ENCODE data around the gene DCPS.
"Not testable (repeated sequence)": the region's sequence is repeated elsewhere in the genome, so short reads cannot be mapped to it uniquely, and the experiment has no call there.

The DCPS gene

DNA sequence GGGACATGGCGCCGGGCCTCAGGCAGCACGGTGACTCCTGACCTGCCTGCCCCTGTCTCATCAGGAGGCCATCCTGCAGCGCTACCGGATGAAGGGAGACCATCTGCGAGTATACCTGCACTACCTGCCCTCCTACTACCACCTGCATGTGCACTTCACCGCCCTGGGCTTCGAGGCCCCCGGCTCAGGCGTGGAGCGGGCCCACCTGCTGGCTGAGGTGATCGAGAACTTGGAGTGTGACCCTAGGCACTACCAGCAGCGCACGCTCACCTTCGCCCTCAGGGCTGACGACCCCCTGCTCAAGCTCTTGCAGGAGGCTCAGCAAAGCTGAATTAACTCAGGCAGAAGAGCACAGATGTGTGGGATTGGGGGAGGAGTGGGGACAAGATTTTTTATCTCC, 41.4 kb downstream of the DCPS start:
- H3K4me1 ChIP-seq (ENCODE audit: insufficient read depth, low read length): no peaks in the 10 kb centered on the region

DNA sequence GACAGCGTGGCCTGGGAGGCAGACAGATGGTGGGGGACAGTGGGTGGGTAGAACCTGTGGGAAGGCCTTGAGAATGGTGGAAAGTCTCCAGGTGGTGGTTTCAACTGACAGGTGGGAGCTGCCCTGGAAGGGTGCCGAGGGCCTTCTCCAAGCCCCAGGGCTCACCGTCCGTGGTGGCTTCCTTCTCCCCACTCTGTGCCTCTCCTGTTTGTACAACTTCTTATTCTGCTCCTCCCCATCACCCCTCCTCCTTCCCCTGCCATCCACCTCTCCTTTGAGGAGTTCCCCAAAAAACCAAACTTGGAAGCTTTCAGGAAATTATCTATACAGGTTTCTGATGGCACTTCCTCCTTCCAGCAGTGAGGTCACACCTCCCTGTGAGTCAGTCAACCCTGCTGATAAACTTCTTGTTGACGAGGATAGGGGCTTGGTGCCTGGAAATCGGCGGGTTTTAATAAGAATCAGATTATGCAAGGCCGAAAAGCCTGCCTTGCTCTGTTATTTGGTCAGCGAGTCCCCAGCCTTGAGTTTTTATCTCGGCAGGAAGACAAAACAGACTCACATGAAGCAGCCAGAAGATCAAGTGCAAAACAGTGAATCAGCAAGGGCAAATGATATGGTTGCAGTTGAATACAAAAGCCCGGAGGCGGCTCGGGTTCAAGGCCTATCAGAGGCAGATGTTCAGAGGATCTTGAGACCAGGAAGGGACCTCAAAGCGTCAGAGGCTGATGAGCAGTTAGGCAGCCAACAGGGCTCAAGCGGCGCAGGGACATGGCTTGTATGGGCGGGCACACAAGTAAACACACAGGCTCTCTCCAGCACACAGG, 42.1 kb downstream of the DCPS start:
- Histone ChIP-seq H3K9me3 (ENCODE audit: low read length) (no peaks in the 10 kb centered on the region), H3K4me1 (ENCODE audit: insufficient read depth, low read length) (no peaks in the 10 kb centered on the region), H3K4me3 (ENCODE audit: low read length) (no peak overlapping the region), H3K36me3 (ENCODE audit: insufficient read depth, low read length) (peaks cover 20% of the 10 kb centered on the region), H2AFZ (ENCODE audit: low read depth, low read length) (no peak overlapping the region), H3K27me3 (ENCODE audit: insufficient read depth, low read length) (no peaks in the 10 kb centered on the region)

More for the DNA sequence above, 41.4 kb downstream of the DCPS start:
- no peak overlapping the region for H2AFZ ChIP-seq (ENCODE audit: low read depth, low read length)
- no peaks in the 10 kb centered on the region for H3K9me3 ChIP-seq (ENCODE audit: low read length)
- H3K27me3 ChIP-seq (ENCODE audit: insufficient read depth, low read length): no peaks in the 10 kb centered on the region
- H3K36me3 ChIP-seq (ENCODE audit: insufficient read depth, low read length): peaks cover 20% of the 10 kb centered on the region
- no peak overlapping the region for H3K4me3 ChIP-seq (ENCODE audit: low read length)

DNA sequence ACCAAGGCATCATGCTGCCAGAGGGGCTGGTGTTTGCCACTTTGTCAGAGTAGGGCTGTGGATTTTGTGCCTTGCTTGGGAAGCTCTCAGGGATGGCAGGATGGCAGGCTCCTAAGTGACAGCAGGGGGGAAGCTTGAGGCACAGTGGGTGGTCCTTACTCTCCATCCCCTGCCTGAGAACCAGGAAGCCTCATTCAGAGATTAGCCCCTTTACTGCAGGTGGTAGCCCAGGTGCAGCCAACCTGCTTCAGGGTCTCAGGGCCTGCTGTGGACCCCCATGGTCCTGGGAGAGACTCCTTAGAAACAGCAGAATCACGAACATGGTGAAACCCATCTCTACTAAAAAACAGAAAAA, 42.7 kb downstream of the DCPS start:
- Histone ChIP-seq H3K27me3 (ENCODE audit: insufficient read depth, low read length) (no peaks in the 10 kb centered on the region), H3K36me3 (ENCODE audit: insufficient read depth, low read length) (peaks cover 20% of the 10 kb centered on the region), H2AFZ (ENCODE audit: low read depth, low read length) (no peak overlapping the region), H3K4me1 (ENCODE audit: insufficient read depth, low read length) (no peaks in the 10 kb centered on the region), H3K9me3 (ENCODE audit: low read length) (no peaks in the 10 kb centered on the region), H3K4me3 (ENCODE audit: low read length) (no peak overlapping the region)

DNA sequence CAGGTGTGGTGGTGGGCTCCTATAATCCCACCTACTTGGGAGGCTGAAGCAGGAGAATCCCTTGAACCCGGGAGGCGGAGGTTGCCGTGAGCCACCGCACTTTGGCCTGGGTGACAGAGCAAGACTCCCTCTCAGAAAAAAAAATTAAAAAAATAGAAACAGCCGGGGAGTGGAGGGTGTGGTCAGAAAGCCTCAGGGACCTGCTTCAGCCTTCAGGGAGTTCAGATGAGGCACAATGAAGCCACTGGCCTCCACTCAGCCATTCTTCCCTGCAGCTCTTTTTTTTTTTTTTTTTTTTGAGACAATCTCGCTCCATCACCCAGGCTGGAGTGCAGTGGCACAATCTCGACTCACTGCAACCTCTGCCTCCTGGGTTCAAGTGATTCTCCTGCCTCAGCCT, 43.1 kb downstream of the DCPS start:
- H3K9me3 ChIP-seq (ENCODE audit: low read length); H3K4me1 ChIP-seq (ENCODE audit: insufficient read depth, low read length); H2AFZ ChIP-seq (ENCODE audit: low read depth, low read length); H3K27me3 ChIP-seq (ENCODE audit: insufficient read depth, low read length); H3K4me3 ChIP-seq (ENCODE audit: low read length): not testable (repeated sequence)
- peaks cover 20% of the 10 kb centered on the region for H3K36me3 ChIP-seq (ENCODE audit: insufficient read depth, low read length)

DNA sequence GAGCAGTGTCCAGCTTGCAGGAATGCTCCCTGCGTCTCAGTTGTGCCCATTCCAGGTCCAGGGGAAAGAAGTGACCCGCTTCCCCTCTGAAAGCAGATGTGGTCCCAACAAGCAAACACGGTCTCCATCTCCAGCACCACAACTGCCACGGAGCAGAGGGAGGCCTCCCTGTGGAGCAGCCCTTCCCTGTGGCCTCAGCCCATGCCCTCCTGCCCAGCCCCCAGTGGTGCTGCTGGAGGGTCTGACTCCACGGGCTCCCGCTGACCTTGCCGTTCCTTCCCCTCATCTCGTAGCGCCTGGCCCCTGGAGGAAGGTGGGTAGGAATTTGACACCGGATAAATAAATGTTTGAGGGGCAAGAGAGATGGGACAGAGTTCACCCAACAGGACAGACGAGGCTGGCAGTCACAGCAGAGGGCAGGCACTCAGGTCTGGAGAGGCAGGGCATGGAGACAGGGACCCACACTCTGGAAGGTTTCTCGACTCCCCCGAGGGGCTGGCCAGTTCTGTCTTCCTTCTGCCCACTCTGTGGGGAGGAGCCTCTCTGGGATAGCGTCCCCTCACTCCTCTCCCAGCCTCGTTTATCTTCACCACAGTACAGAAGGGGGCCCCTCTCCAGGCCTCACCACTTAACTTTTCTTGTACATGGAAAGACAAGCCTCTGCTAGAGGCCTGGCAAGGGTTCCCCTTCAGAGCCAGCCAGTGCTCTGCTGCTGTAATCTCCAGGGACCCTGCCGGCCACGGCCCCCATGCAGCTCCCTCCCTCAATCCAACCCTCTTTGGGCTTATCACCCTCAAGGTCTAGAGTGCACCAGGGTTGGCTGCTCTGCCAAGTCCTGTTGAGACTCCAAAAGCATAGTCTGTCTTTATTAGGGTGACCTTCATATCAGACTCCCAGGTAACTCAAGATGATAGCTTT, 44.1 kb downstream of the DCPS start:
- H3K9me3 ChIP-seq (ENCODE audit: low read length): no peaks in the 10 kb centered on the region
- H3K36me3 ChIP-seq (ENCODE audit: insufficient read depth, low read length): peaks cover 20% of the 10 kb centered on the region
- H3K27me3 ChIP-seq (ENCODE audit: insufficient read depth, low read length): no peaks in the 10 kb centered on the region
- H3K4me3 ChIP-seq (ENCODE audit: low read length): no peak overlapping the region
- H3K4me1 ChIP-seq (ENCODE audit: insufficient read depth, low read length): no peaks in the 10 kb centered on the region
- H2AFZ ChIP-seq (ENCODE audit: low read depth, low read length): no peak overlapping the region

DNA sequence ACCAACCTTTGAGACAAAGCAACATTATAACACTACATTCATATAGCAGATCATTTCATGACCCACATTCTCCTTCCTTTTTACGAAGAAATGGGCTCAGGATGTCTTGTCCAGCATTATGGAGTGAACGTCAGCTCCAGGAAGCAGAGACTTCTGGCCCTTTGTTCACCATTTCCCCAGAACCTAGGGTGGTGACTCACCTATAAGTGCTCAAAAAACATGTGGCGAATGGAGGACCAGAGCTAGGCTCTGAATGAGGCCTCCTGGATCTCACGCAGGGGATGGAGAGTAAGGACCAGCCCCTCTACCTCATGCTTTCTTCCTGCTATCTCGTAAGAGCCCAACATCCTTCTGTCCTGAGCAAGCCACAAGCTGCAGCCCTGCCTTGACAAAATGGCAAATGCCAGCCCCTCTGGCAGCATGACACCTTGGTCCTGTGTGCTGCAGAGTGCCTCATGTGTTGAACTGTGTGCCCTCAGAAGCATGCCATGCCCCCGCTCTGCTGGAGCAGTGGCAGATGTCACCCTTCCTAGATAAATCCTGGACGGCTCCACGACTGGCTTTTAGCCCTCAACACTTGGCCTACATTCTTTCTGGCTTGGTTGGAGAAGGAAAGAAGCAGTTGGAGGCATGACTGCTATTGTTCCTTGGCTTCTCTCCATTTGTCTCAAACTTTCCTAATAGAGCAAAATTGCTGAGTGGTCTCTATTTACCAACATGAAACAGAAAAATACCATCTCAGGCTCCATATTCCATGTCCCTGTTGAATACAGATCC, 45.1 kb downstream of the DCPS start:
- Histone ChIP-seq H3K9me3 (ENCODE audit: low read length) (no peaks in the 10 kb centered on the region), H2AFZ (ENCODE audit: low read depth, low read length) (no peak overlapping the region), H3K27me3 (ENCODE audit: insufficient read depth, low read length) (no peaks in the 10 kb centered on the region), H3K4me3 (ENCODE audit: low read length) (no peak overlapping the region), H3K4me1 (ENCODE audit: insufficient read depth, low read length) (no peaks in the 10 kb centered on the region), H3K36me3 (ENCODE audit: insufficient read depth, low read length) (peaks cover 17% of the 10 kb centered on the region)

DNA sequence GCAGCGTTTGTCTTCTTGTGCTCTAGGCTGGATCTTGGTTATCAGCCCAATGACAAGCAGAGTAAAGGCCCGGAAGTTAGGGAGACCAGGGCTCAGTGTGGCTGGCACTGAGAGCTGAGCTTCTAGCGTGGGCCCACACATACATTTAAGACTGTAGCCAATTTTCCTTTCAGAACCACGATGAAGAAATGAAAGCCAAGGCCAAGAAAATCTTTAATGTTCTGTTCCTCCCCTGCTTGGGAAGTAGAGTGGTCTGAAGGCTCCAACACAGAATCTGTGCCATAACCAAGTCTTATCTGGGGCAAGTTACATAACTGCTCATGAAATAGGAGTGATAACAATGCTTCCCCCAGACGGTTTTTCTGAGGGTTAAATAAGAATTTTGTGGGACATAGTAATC, 47.0 kb downstream of the DCPS start:
- peaks cover 12% of the 10 kb centered on the region for H3K36me3 ChIP-seq (ENCODE audit: insufficient read depth, low read length)

DNA sequence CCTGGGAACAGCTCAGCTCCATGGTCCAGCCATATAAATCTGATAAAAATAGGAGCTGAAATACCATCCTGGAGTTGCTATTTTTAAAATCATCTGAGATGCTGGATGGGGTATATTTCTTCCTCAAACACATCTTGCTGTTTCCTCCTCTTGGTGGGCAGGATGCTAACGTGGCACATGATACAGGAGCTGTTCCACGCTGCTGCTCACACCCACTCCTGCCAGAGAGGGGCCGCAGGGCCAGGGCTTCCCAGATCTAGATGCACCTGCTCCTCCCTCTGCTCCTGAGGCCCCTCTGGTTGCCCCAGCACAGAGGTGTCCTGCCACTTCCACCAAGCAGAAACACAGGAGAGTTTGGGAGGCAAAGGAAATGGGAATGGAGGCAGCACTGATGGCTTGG, 48.3 kb downstream of the DCPS start:
- H3K9me3 ChIP-seq (ENCODE audit: low read length): no peaks in the 10 kb centered on the region
- H2AFZ ChIP-seq (ENCODE audit: low read depth, low read length): no peak overlapping the region
- H3K4me1 ChIP-seq (ENCODE audit: insufficient read depth, low read length): peaks cover 18% of the 10 kb centered on the region
- H3K4me3 ChIP-seq (ENCODE audit: low read length): no peak overlapping the region
- H3K36me3 ChIP-seq (ENCODE audit: insufficient read depth, low read length): peaks cover 4% of the 10 kb centered on the region
- H3K27me3 ChIP-seq (ENCODE audit: insufficient read depth, low read length): no peaks in the 10 kb centered on the region

More for the DNA sequence above, 47.0 kb downstream of the DCPS start:
- Histone ChIP-seq H3K9me3 (ENCODE audit: low read length) (no peaks in the 10 kb centered on the region), H3K4me1 (ENCODE audit: insufficient read depth, low read length) (peaks cover 5% of the 10 kb centered on the region), H2AFZ (ENCODE audit: low read depth, low read length) (no peak overlapping the region), H3K27me3 (ENCODE audit: insufficient read depth, low read length) (no peaks in the 10 kb centered on the region), H3K4me3 (ENCODE audit: low read length) (no peak overlapping the region)

DNA sequence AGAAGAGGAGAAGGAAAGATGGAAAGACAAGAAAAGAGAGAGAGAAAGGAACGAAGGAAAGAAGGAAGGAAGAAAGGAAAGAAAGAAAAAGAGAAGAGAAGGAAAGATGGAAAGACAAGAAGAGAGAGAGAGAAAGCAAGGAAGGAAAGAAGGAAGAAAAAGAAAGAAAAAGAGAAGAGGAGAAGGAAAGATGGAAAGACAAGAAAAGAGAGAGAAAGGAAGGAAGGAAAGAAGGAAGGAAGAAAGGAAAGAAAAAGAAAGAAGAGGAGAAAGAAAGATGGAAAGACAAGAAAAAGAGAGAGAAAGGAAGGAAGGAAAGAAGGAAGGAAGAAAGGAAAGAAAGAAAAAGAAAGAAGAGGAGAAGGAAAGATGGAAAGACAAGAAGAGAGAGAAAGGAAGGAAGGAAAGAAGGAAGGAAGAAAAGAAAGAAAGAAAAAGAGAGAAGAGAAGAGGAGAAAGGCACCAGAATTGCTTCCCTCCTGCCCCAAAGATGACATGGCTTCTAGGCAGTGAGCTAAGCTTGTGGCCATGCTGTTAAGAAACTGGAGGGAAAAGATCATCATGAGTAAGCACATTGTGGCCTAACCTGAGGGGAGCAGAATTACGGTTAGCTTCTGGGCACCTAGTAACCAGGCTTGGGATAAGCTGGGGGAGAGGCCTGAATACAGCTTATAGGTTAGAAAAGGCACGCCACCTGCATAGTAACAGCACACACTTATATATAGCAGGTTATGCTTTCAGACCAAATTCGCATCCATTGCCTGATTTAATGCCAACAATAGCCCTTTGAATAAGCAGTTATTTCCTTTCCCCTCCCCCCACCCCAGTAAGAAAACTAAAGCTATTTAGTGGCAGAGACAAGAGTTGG, 49.3 kb downstream of the DCPS start:
- H3K4me3 ChIP-seq (ENCODE audit: low read length): no peak overlapping the region
- peaks cover 18% of the 10 kb centered on the region for H3K4me1 ChIP-seq (ENCODE audit: insufficient read depth, low read length)
- H3K9me3 ChIP-seq (ENCODE audit: low read length): no peaks in the 10 kb centered on the region
- H3K27me3 ChIP-seq (ENCODE audit: insufficient read depth, low read length): no peaks in the 10 kb centered on the region
- no peaks in the 10 kb centered on the region for H3K36me3 ChIP-seq (ENCODE audit: insufficient read depth, low read length)
- H2AFZ ChIP-seq (ENCODE audit: low read depth, low read length): no peak overlapping the region

DNA sequence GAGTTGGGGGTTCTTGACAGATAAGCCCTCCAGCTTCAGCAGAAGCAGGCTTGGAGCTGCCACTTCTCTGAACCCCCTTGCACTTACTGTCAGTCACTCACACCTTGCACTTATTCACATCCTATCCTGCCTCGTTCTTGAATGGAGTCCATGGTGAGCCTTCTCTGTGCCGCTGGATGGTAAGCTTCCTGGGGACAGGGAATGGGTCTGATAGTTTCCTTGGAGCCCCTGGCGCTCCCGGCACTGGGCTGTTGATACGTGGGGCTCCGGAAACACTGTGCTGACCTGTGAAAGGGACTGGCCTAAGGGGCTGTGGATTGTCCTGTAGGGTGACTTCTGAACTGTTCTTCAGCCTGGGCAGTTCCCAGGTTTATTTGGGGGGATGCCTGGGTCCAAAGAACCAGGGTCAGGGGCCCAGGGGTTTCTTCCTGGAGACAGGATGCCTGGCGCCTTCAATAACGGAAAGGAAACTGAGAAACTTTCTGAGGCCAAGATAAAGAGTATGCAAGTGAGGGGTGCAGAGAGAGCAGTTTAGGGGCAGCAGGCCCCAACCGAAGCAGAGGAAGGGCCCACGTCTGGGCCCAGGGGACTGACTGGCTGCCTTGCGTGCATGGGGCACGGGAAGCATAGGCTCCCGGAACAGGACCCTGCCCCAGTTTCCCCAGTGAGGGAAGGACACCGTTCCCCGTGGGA, 50.9 kb downstream of the DCPS start:
- Histone ChIP-seq H3K36me3 (ENCODE audit: insufficient read depth, low read length) (no peaks in the 10 kb centered on the region), H3K4me1 (ENCODE audit: insufficient read depth, low read length) (peaks cover 18% of the 10 kb centered on the region), H3K9me3 (ENCODE audit: low read length) (no peaks in the 10 kb centered on the region), H3K4me3 (ENCODE audit: low read length) (peak overlapping the region; percentile 86), H3K27me3 (ENCODE audit: insufficient read depth, low read length) (no peaks in the 10 kb centered on the region), H2AFZ (ENCODE audit: low read depth, low read length) (peak overlapping the region; percentile 57)

DNA sequence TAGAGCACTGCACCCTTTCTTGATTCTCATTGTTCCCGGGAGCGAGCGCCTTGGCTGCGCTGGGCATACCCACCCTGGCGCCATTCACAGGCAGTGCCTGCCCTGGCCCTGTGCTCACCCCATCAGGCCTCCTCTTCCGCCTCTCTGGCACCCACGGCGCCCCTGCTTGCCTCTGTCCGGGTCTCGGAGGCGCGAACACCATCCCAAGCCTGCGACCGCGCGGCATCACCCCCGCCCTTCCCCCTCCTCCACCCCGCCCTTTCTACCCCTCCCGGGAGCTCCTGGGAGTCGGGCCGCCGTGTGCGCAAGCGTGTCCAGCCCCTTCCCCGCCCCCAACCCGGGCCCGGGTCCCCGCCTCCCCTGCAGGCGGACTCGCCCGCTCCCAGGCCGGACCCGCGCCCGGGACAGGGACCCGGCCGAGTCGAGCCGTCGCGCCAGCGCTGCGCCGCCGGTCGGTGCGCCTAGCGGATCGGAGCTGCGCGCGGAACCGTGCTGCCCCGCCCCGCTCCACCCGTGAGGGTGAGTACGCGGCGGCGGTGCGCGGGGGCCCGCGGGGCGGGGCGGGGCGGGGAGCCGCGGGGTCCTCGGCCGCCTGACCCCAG, 51.6 kb downstream of the DCPS start, which contains the start of gene ST3GAL4:
Gene ST3GAL4, plus strand, starts transcription at position 363 of the 602 bp plus-strand sequence. CDS start 50,470 bp downstream, outside the sequence.
- Histone ChIP-seq H3K4me1 (ENCODE audit: insufficient read depth, low read length) (peaks cover 18% of the 10 kb centered on the region), H3K36me3 (ENCODE audit: insufficient read depth, low read length) (no peaks in the 10 kb centered on the region), H3K27me3 (ENCODE audit: insufficient read depth, low read length) (no peaks in the 10 kb centered on the region), H3K9me3 (ENCODE audit: low read length) (no peaks in the 10 kb centered on the region), H2AFZ (ENCODE audit: low read depth, low read length) (peak within 1 kb of the TSS; percentile 57), H3K4me3 (ENCODE audit: low read length) (peak within 1 kb of the TSS; percentile 86)
